H9 (cell line): ENCODE results near the gene PDE1A. TPM values are rescaled to one million over a fixed set of nuclear protein-coding genes. Genes with fewer than 3 reads are reported as not detected.

Experiments used
- DNase-seq: peaks from one replicate; pipeline ENCODE4 v3.0.0-alpha.2; 2017
- H2AFZ ChIP-seq: one replicate; pipeline ENCODE4 v1.6.1; 2013; ENCODE audit warnings: mild to moderate bottlenecking, low read length, control low read depth, moderate library complexity
- H2AK5ac ChIP-seq: 2 replicates; pipeline ENCODE4 v1.6.1; 2013; ENCODE audit warnings: low read length, control low read depth, mixed read lengths; ENCODE audit not compliant: insufficient read length
- H2BK120ac ChIP-seq: one replicate; pipeline ENCODE4 v1.6.1; 2013; ENCODE audit warnings: low read depth, mild to moderate bottlenecking, low read length, control low read depth, inconsistent platforms; ENCODE audit not compliant: poor library complexity, severe bottlenecking
- H2BK12ac ChIP-seq: 2 replicates; pipeline ENCODE4 v1.6.1; 2013; ENCODE audit warnings: low read length, control low read depth, mixed read lengths, low read depth; ENCODE audit not compliant: insufficient read length
- H2BK15ac ChIP-seq: 2 replicates; pipeline ENCODE4 v1.6.1; 2013; ENCODE audit warnings: low read depth, low read length, control low read depth
- H2BK20ac ChIP-seq: one replicate; pipeline ENCODE4 v1.6.1; 2013; ENCODE audit warnings: low read depth, mild to moderate bottlenecking, low read length, control low read depth, inconsistent platforms; ENCODE audit not compliant: poor library complexity, severe bottlenecking
- H2BK5ac ChIP-seq: 2 replicates; pipeline ENCODE4 v1.6.1; 2013; ENCODE audit warnings: low read length, control low read depth, mixed read lengths; ENCODE audit not compliant: insufficient read length
- H3K14ac ChIP-seq: 2 replicates; pipeline ENCODE4 v1.6.1; 2013; ENCODE audit warnings: low read length, control low read depth; ENCODE audit not compliant: insufficient read depth
- H3K18ac ChIP-seq: 2 replicates; pipeline ENCODE4 v1.6.1; 2013; ENCODE audit warnings: low read depth, mild to moderate bottlenecking, mixed read lengths, low read length, control low read depth; ENCODE audit not compliant: insufficient read length
- H3K23ac ChIP-seq: 2 replicates; pipeline ENCODE4 v1.6.1; 2013; ENCODE audit warnings: low read length, control low read depth, mixed read lengths, low read depth; ENCODE audit not compliant: insufficient read length
- H3K23me2 ChIP-seq: 2 replicates; pipeline ENCODE4 v1.6.1; 2013; ENCODE audit warnings: low read depth, mild to moderate bottlenecking, mixed read lengths, low read length, control low read depth; ENCODE audit not compliant: insufficient read length, poor library complexity, severe bottlenecking
- H3K27ac ChIP-seq: 2 replicates; pipeline ENCODE4 v1.5.1; 2013; ENCODE audit warnings: low read length, control low read depth, mixed read lengths, low read depth; ENCODE audit not compliant: insufficient read length
- H3K27me3 ChIP-seq: 2 replicates; pipeline ENCODE4 v1.6.1; 2013; ENCODE audit warnings: low read length, control low read depth, inconsistent platforms; ENCODE audit not compliant: insufficient read depth
- H3K4ac ChIP-seq: 2 replicates; pipeline ENCODE4 v1.6.1; 2013; ENCODE audit warnings: low read depth, mild to moderate bottlenecking, control low read depth, inconsistent platforms, low read length, moderate library complexity
- H3K4me1 ChIP-seq: 2 replicates; pipeline ENCODE4 v1.6.1; 2013; ENCODE audit warnings: low read length, control low read depth, inconsistent platforms; ENCODE audit not compliant: insufficient read depth
- H3K4me2 ChIP-seq: 2 replicates; pipeline ENCODE4 v1.6.1; 2013; ENCODE audit warnings: low read length, control low read depth, mixed read lengths; ENCODE audit not compliant: insufficient read length, insufficient read depth
- H3K56ac ChIP-seq: 2 replicates; pipeline ENCODE4 v1.6.1; 2013; ENCODE audit warnings: low read depth, mild to moderate bottlenecking, mixed read lengths, low read length, control low read depth; ENCODE audit not compliant: insufficient read length
- H3K79me1 ChIP-seq: 2 replicates; pipeline ENCODE4 v1.6.1; 2013; ENCODE audit warnings: low read depth, mild to moderate bottlenecking, moderate library complexity, low read length, control low read depth, inconsistent platforms; ENCODE audit not compliant: insufficient read depth, poor library complexity, severe bottlenecking
- H3K79me2 ChIP-seq: 2 replicates; pipeline ENCODE4 v1.6.1; 2013; ENCODE audit warnings: low read length, control low read depth, inconsistent platforms; ENCODE audit not compliant: insufficient read depth
- H3K9ac ChIP-seq: 2 replicates; pipeline ENCODE4 v1.6.1; 2013; ENCODE audit warnings: low read length, control low read depth, mixed read lengths; ENCODE audit not compliant: insufficient read length; ENCODE audit errors: extremely low read depth
- H3K9me3 ChIP-seq: one replicate; pipeline ENCODE4 v1.6.1; 2013; ENCODE audit warnings: low read depth, low read length, inconsistent platforms; ENCODE audit not compliant: control insufficient read depth
- H3T11ph ChIP-seq: one replicate; pipeline ENCODE4 v1.6.1; 2013; ENCODE audit warnings: mild to moderate bottlenecking, low read length, control low read depth, inconsistent platforms
- H4K20me1 ChIP-seq: one replicate; pipeline ENCODE4 v1.6.1; 2013; ENCODE audit not compliant: control insufficient read depth, insufficient read length, insufficient read depth
- H4K5ac ChIP-seq: 2 replicates; pipeline ENCODE4 v1.6.1; 2013; ENCODE audit warnings: low read depth, mild to moderate bottlenecking, mixed read lengths, low read length, control low read depth; ENCODE audit not compliant: insufficient read length
- H4K8ac ChIP-seq: replicated peaks from 2 replicates; pipeline ENCODE4 v1.6.1; 2013; ENCODE audit warnings: low read length, control low read depth, mixed read lengths, low read depth; ENCODE audit not compliant: insufficient read length
- H4K91ac ChIP-seq: 2 replicates; pipeline ENCODE4 v1.6.1; 2013; ENCODE audit warnings: low read depth, mild to moderate bottlenecking, moderate library complexity, mixed read lengths, low read length, control low read depth; ENCODE audit not compliant: insufficient read length
- H3K27ac Mint-ChIP-seq, 3 experiments: 2 replicates in 2 of 3; 3 replicates in 1 of 3; pipeline ENCODE4 v1.8.0; 2020 to 2021; ENCODE audit warnings: mixed read lengths in 3 of 3, mild to moderate bottlenecking in 1 of 3, moderate library complexity in 1 of 3
- H3K27me3 Mint-ChIP-seq: 2 replicates; pipeline ENCODE4 v1.8.0; 2021; ENCODE audit warnings: low read depth, mild to moderate bottlenecking, moderate library complexity, mixed read lengths
- H3K36me3 Mint-ChIP-seq, 3 experiments: 2 replicates in 2 of 3; 3 replicates in 1 of 3; pipeline ENCODE4 v1.8.0; 2020 to 2021; ENCODE audit warnings: low read depth in 3 of 3, mixed read lengths in 3 of 3; ENCODE audit not compliant: insufficient read depth in 1 of 3
- H3K4me1 Mint-ChIP-seq, 2 experiments: 2 replicates each; pipeline ENCODE4 v1.8.0; 2020; ENCODE audit warnings: mixed read lengths in 2 of 2
- H3K4me3 Mint-ChIP-seq, 2 experiments: 2 replicates in 1 of 2; 3 replicates in 1 of 2; pipeline ENCODE4 v1.8.0; 2020 to 2021; ENCODE audit warnings: mild to moderate bottlenecking in 2 of 2, mixed read lengths in 2 of 2, moderate library complexity in 1 of 2
- H3K9me3 Mint-ChIP-seq, 2 experiments: 2 replicates in 1 of 2; 3 replicates in 1 of 2; pipeline ENCODE4 v1.8.0; 2020; ENCODE audit warnings: mild to moderate bottlenecking in 2 of 2, mixed read lengths in 2 of 2, moderate library complexity in 1 of 2
- CTCF ChIP-seq: fragments of 200-600 bp; sonication (generic); conservative IDR thresholded peaks from 3 replicates; pipeline ENCODE4 v1.8.0; 2021; ENCODE audit warnings: antibody characterized with exemption, mild to moderate bottlenecking
- WGBS: extraction: QIAGEN DNeasy Blood & Tissue Kit; methylation state at CpG from one replicate; pipeline ENCODE4 v1.1.7; 2013; ENCODE audit warnings: missing lambda C conversion rate, low lambda C conversion rate, mixed read lengths; ENCODE audit not compliant: insufficient read length; ENCODE audit errors: extremely low coverage; 5-methylcytosine and 5-hydroxymethylcytosine counted together
- total RNA-seq: library from RNA; stranded (reverse); gene quantifications from 2 replicates; pipeline ENCODE4 v1.2.1, GENCODE V29; 2021

Gene PDE1A
- total RNA-seq, 1 experiment from 2014 or later: 0.11 TPM

GRCh38 chr2:182436252-182436651 is 9.4 kb upstream of the PDE1A start:
- H3K14ac ChIP-seq: no peak overlapping the region
- TF ChIP-seq CTCF: no peak

More at GRCh38 chr2:182436252-182436651, 9.4 kb upstream of the PDE1A start:
- Histone ChIP-seq H3K27ac (no peak overlapping the region), H3T11ph (no peak overlapping the region), H2AK5ac (no peak overlapping the region), H4K20me1 (no peaks in the 10 kb centered on the region), H3K79me2 (no peaks in the 10 kb centered on the region), H2BK120ac (no peak overlapping the region), H3K23me2 (no peaks in the 10 kb centered on the region), H3K56ac (no peak overlapping the region), H2BK15ac (no peak overlapping the region), H4K8ac (no peak overlapping the region), H3K9ac (no peak overlapping the region), H3K9me3 (no peaks in the 10 kb centered on the region), H3K23ac (no peak overlapping the region), H2BK5ac (no peak overlapping the region), H3K18ac (no peak overlapping the region), H3K4me2 (no peak overlapping the region), H4K5ac (no peak overlapping the region), H2BK20ac (no peak overlapping the region), H3K4ac (no peak overlapping the region), H4K91ac (no peak overlapping the region), H3K27me3 (no peaks in the 10 kb centered on the region), H2AFZ (no peak overlapping the region), H2BK12ac (no peak overlapping the region), H3K4me1 (no peaks in the 10 kb centered on the region), H3K79me1 (no peaks in the 10 kb centered on the region)
- Mint-ChIP-seq H3K9me3 (no peaks in the 10 kb centered on the region; a peak in 1 of 5 replicates), H3K4me1 (no peaks in the 10 kb centered on the region), H3K4me3 (no peak overlapping the region), H3K27me3 (no peaks in the 10 kb centered on the region), H3K36me3 (no peaks in the 10 kb centered on the region; a peak in 1 of 7 replicates), H3K27ac (no peak overlapping the region; a peak in 1 of 7 replicates)
- DNase-seq: no peak
- WGBS: no CpG with 5 or more reads among the region's 1 CpG
